ENCODE measurements around the gene MAPK1IP1L. TPM values are rescaled to one million over a fixed set of nuclear protein-coding genes. Genes with fewer than 3 reads are reported as not detected.

The MAPK1IP1L gene
- total and polyA plus RNA-seq, 2 of the 8 experiments (the other 6 are each of a cell fraction or from before 2014, with no cell fraction given) = 111 to 228 TPM

- TF ChIP-seq E2F6 (IDR thresholded peaks at IDR 0.05) = no peak
- TF ChIP-seq SAP30 (IDR thresholded peaks at IDR 0.05; ENCODE audit: insufficient read depth, insufficient replicate concordance, low read length) = no peak
- TF ChIP-seq MAFK (IDR thresholded peaks at IDR 0.05; ENCODE audit: low read depth, low read length) = no peak
These were observed 23.4 kb upstream of the MAPK1IP1L start (continued) for GRCh38 chr14:55028066-55028465.

Data from H1 (cell line).